ENCODE results near the gene GRID1. TPM values are rescaled to one million over a fixed set of nuclear protein-coding genes. Genes with fewer than 3 reads are reported as not detected.

Gene GRID1
- total RNA-seq, 1 experiment from 2014 or later = 5.6 TPM

GRCh38 chr10:86075512-86075911 is 291.1 kb downstream of the GRID1 start (continued):
- TF ChIP-seq CTCF (IDR thresholded peaks at IDR 0.05 in 2 of 3, conservative IDR thresholded peaks at IDR 0.05 in 1 of 3; ENCODE audit: borderline replicate concordance in 1 of 3, insufficient read depth in 1 of 3, low read depth in 2 of 3, low read length in 2 of 3) (no peak), TCF7L2 (IDR thresholded peaks at IDR 0.05; ENCODE audit: borderline replicate concordance, extremely low read depth, insufficient read depth, insufficient read length) (no peak), SRF (IDR thresholded peaks at IDR 0.05; ENCODE audit: low read depth) (no peak), YY1 (IDR thresholded peaks at IDR 0.05; ENCODE audit: extremely low read depth, insufficient replicate concordance, low read depth, low read length) (no peak)

- Histone ChIP-seq H3K4me3 (replicated peaks in 1 of 2; ENCODE audit: low read depth in 1 of 2, low read length in 2 of 2) (no peak overlapping the region), H3K27ac (ENCODE audit: low read depth, low read length) (no peak overlapping the region), H3K9ac (ENCODE audit: low read length) (no peak overlapping the region), H3K4me1 (ENCODE audit: control insufficient read depth in 1 of 2, insufficient read depth in 2 of 2, low read length in 2 of 2) (peaks cover 8 to 23% of the 10 kb centered on the region in 2 experiments), H3K9me2 (ENCODE audit: insufficient read depth) (no peaks in the 10 kb centered on the region), H2AFZ (ENCODE audit: low read depth, low read length, poor library complexity, severe bottlenecking) (no peak overlapping the region), H4K20me1 (ENCODE audit: insufficient read depth) (no peaks in the 10 kb centered on the region), H3K79me2 (ENCODE audit: insufficient read depth, low read length) (no peaks in the 10 kb centered on the region), H3K36me3 (ENCODE audit: control insufficient read depth in 1 of 2, insufficient read depth in 2 of 2, low read length in 2 of 2) (no peaks in the 10 kb centered on the region), H3K4me2 (ENCODE audit: low read length) (no peak overlapping the region), H3K9me3 (ENCODE audit: control insufficient read depth in 1 of 2, insufficient read depth in 1 of 2, low read depth in 1 of 2, low read length in 2 of 2) (no peaks in the 10 kb centered on the region), H3K27me3 (ENCODE audit: insufficient read depth, low read length) (no peaks in the 10 kb centered on the region)
- ChIA-PET POLR2A (no interaction called here), CTCF (no interaction called here), RAD21 (ENCODE audit: low non-redundant PET in 1 of 2, low total read pairs in 2 of 2, uncharacterized antibody in 2 of 2, unreplicated experiment in 2 of 2) (no interaction called here)
- no peak for DNase-seq (ENCODE audit: low read depth, low spot score)
- no TSS peak for BruUV-seq (replicated peaks)
- intact Hi-C loops (cut with micrococcal nuclease) = no loop called here
- TF ChIP-seq RAD21 (IDR thresholded peaks at IDR 0.05; ENCODE audit: low read depth) = no peak
- TF ChIP-seq EGR1 (IDR thresholded peaks at IDR 0.05; ENCODE audit: low read depth) = no peak
- no peak for TF ChIP-seq JUND (IDR thresholded peaks at IDR 0.05)
- TF ChIP-seq, protein P1, sequence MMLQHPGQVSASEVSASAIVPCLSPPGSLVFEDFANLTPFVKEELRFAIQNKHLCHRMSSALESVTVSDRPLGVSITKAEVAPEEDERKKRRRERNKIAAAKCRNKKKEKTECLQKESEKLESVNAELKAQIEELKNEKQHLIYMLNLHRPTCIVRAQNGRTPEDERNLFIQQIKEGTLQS (IDR thresholded peaks at IDR 0.05) = no peak
- no peak for TF ChIP-seq ELF1 (IDR thresholded peaks at IDR 0.05; ENCODE audit: borderline replicate concordance, low read depth)
- ATAC-seq = no peak
Observed at GRCh38 chr10:86074294-86074693, 292.3 kb downstream of the GRID1 start.

Measured in HCT116 (cell line).